Mesenchymal stem cell (in vitro differentiated cells and primary cell): ENCODE measurements around the gene TP73.

Source experiments
- DNase-seq: peaks from one replicate; pipeline ENCODE4 v3.0.0-alpha.2; 2013
- H2AFZ ChIP-seq: one replicate; pipeline ENCODE4 v1.6.1; 2013; ENCODE audit warnings: low read depth, mild to moderate bottlenecking, control low read depth, inconsistent platforms, low read length, moderate library complexity
- H2AK5ac ChIP-seq: 2 replicates; pipeline ENCODE4 v1.6.1; 2013; ENCODE audit warnings: low read length, moderate library complexity, mild to moderate bottlenecking, inconsistent platforms; ENCODE audit not compliant: severe bottlenecking
- H2BK120ac ChIP-seq: one replicate; pipeline ENCODE4 v1.6.1; 2013; ENCODE audit warnings: low read depth, mild to moderate bottlenecking, inconsistent platforms, low read length, moderate library complexity
- H2BK12ac ChIP-seq, 2 experiments: one replicate each; pipeline ENCODE4 v1.6.1; 2013; ENCODE audit warnings: inconsistent platforms in 2 of 2, low read length in 2 of 2, mild to moderate bottlenecking in 2 of 2, moderate library complexity in 2 of 2, control low read depth in 1 of 2
- H2BK15ac ChIP-seq: one replicate; pipeline ENCODE4 v1.6.1; 2013; ENCODE audit warnings: mild to moderate bottlenecking, low read depth, inconsistent platforms; ENCODE audit not compliant: poor library complexity, severe bottlenecking
- H2BK5ac ChIP-seq: 2 replicates; pipeline ENCODE4 v1.6.1; 2013; ENCODE audit warnings: low read depth, mild to moderate bottlenecking, low read length, control low read depth, inconsistent platforms; ENCODE audit not compliant: poor library complexity, severe bottlenecking
- H3K14ac ChIP-seq, 2 experiments: one replicate each; pipeline ENCODE4 v1.6.1; 2013; ENCODE audit warnings: inconsistent platforms in 2 of 2, low read length in 2 of 2, control low read depth in 1 of 2, mild to moderate bottlenecking in 1 of 2, moderate library complexity in 1 of 2
- H3K18ac ChIP-seq, 2 experiments: one replicate each; pipeline ENCODE4 v1.6.1; 2013; ENCODE audit warnings: inconsistent platforms in 2 of 2, low read length in 2 of 2, control low read depth in 1 of 2, low read depth in 1 of 2, mild to moderate bottlenecking in 1 of 2
- H3K23ac ChIP-seq, 2 experiments: one replicate each; pipeline ENCODE4 v1.6.1; 2013; ENCODE audit warnings: inconsistent platforms in 2 of 2, low read length in 2 of 2, mild to moderate bottlenecking in 2 of 2, moderate library complexity in 2 of 2, control low read depth in 1 of 2
- H3K27ac ChIP-seq: 2 replicates; pipeline ENCODE4 v1.5.1; 2013; ENCODE audit warnings: mild to moderate bottlenecking, moderate library complexity, low read length, control low read depth, inconsistent platforms; ENCODE audit not compliant: poor library complexity, severe bottlenecking
- H3K27me3 ChIP-seq, 2 experiments: 2 replicates each; pipeline versions ENCODE4 v1.6.1 to v1.7.0; 2013; ENCODE audit warnings: low read length in 2 of 2, mild to moderate bottlenecking in 2 of 2, moderate library complexity in 2 of 2, control low read depth in 1 of 2, inconsistent platforms in 1 of 2; ENCODE audit not compliant: control insufficient read depth in 1 of 2, insufficient read depth in 1 of 2
- H3K36me3 ChIP-seq, 2 experiments: 2 replicates each; pipeline versions ENCODE4 v1.6.1 to v1.7.0; 2013; ENCODE audit warnings: low read length in 2 of 2, control low read depth in 1 of 2, inconsistent platforms in 1 of 2, low read depth in 1 of 2, mild to moderate bottlenecking in 1 of 2; ENCODE audit not compliant: insufficient read depth in 2 of 2, control insufficient read depth in 1 of 2
- H3K4ac ChIP-seq, 2 experiments: one replicate each; pipeline ENCODE4 v1.6.1; 2013; ENCODE audit warnings: inconsistent platforms in 2 of 2, low read length in 2 of 2, mild to moderate bottlenecking in 2 of 2, moderate library complexity in 2 of 2, control low read depth in 1 of 2, low read depth in 1 of 2
- H3K4me1 ChIP-seq: 2 replicates; pipeline ENCODE4 v1.6.1; 2013; ENCODE audit warnings: low read depth, low read length, control low read depth; ENCODE audit not compliant: control insufficient read depth, insufficient read depth
- H3K4me2 ChIP-seq: 2 replicates; pipeline ENCODE4 v1.6.1; 2013; ENCODE audit warnings: low read length, mild to moderate bottlenecking, inconsistent platforms; ENCODE audit not compliant: poor library complexity, severe bottlenecking
- H3K4me3 ChIP-seq, 2 experiments: 2 replicates each; pipeline versions ENCODE4 v1.5.1 to v1.7.0; 2013; ENCODE audit warnings: low read length in 2 of 2, mild to moderate bottlenecking in 2 of 2, control low read depth in 1 of 2, low read depth in 1 of 2; ENCODE audit not compliant: insufficient read depth in 1 of 2
- H3K79me1 ChIP-seq: replicated peaks from 2 replicates; pipeline ENCODE4 v1.6.1; 2013; ENCODE audit warnings: mild to moderate bottlenecking, control low read depth, low read length, inconsistent platforms; ENCODE audit not compliant: poor library complexity, severe bottlenecking
- H3K9ac ChIP-seq: 2 replicates; pipeline ENCODE4 v1.7.0; 2013; ENCODE audit warnings: mild to moderate bottlenecking, low read length, moderate library complexity
- H3K9me3 ChIP-seq: 2 replicates; pipeline ENCODE4 v1.7.0; 2013; ENCODE audit warnings: mild to moderate bottlenecking, low read length; ENCODE audit not compliant: control insufficient read depth
- H4K8ac ChIP-seq: one replicate; pipeline ENCODE4 v1.6.1; 2013; ENCODE audit warnings: inconsistent platforms, mild to moderate bottlenecking, low read length, moderate library complexity
- H4K91ac ChIP-seq: one replicate; pipeline ENCODE4 v1.6.1; 2013; ENCODE audit warnings: mild to moderate bottlenecking, low read length, inconsistent platforms
- WGBS: methylation state at CpG from one replicate; pipeline ENCODE4 v1.1.7; 2013; ENCODE audit warnings: mixed read lengths; 5-methylcytosine and 5-hydroxymethylcytosine counted together

Gene TP73

GRCh38 chr1:3762873-3763228 lies 110.5 kb downstream of the TP73 start:
- H3K4me2 ChIP-seq, result no peak overlapping the region
- no peak overlapping the region for H4K91ac ChIP-seq
- no peak overlapping the region for H3K9ac ChIP-seq
- no peaks in the 10 kb centered on the region for H3K36me3 ChIP-seq
- H2BK5ac ChIP-seq, result no peak overlapping the region
- DNase-seq, result no peak
- H3K4me1 ChIP-seq, result no peaks in the 10 kb centered on the region
- H3K18ac ChIP-seq, result no peak overlapping the region
- WGBS, result 90% methylated on average over 12 of the region's 12 CpGs
- peaks cover 5 to 54% of the 10 kb centered on the region in 2 experiments for H3K27me3 ChIP-seq
- peaks cover 7% of the 10 kb centered on the region for H3K9me3 ChIP-seq
- no peak overlapping the region for H2BK15ac ChIP-seq
- no peak overlapping the region for H2AK5ac ChIP-seq
- no peak overlapping the region for H3K4me3 ChIP-seq
- H2BK12ac ChIP-seq, result no peak overlapping the region
- H3K27ac ChIP-seq, result no peak overlapping the region
- H3K79me1 ChIP-seq, result no peaks in the 10 kb centered on the region
- H3K4ac ChIP-seq, result no peak overlapping the region
- H3K23ac ChIP-seq, result no peak overlapping the region
- H4K8ac ChIP-seq, result no peak overlapping the region
- H3K14ac ChIP-seq, result no peak overlapping the region
- H2BK120ac ChIP-seq, result no peak overlapping the region
- no peak overlapping the region for H2AFZ ChIP-seq

GRCh38 chr1:3763351-3764125 lies 111.2 kb downstream of the TP73 start:
- WGBS, result 91% methylated on average over 31 of the region's 31 CpGs
- Histone ChIP-seq H3K23ac (no peak overlapping the region), H2BK12ac (no peak overlapping the region), H3K4me1 (no peaks in the 10 kb centered on the region), H3K27ac (no peak overlapping the region), H4K91ac (peak overlapping the region; percentile 18), H3K27me3 (peaks cover 5 to 59% of the 10 kb centered on the region in 2 experiments), H3K4me2 (no peak overlapping the region), H2BK120ac (no peak overlapping the region), H2BK5ac (no peak overlapping the region), H3K14ac (no peak overlapping the region), H3K79me1 (no peaks in the 10 kb centered on the region), H3K4me3 (no peak overlapping the region), H2BK15ac (peak overlapping the region; percentile 2), H3K36me3 (no peaks in the 10 kb centered on the region), H3K9me3 (peaks cover 7% of the 10 kb centered on the region), H2AFZ (no peak overlapping the region), H3K18ac (no peak overlapping the region), H2AK5ac (no peak overlapping the region), H4K8ac (no peak overlapping the region), H3K9ac (no peak overlapping the region), H3K4ac (no peak overlapping the region)
- DNase-seq, result no peak

- no peaks in the 10 kb centered on the region for H3K9me3 ChIP-seq
- no peak overlapping the region for H2BK120ac ChIP-seq
- H3K4me3 ChIP-seq, result no peak overlapping the region
- peak overlapping the region; percentile 28 for H4K91ac ChIP-seq
- H3K18ac ChIP-seq, result no peak overlapping the region
- H3K79me1 ChIP-seq, result no peaks in the 10 kb centered on the region
- H2BK12ac ChIP-seq, result no peak overlapping the region
- no peak overlapping the region for H2AFZ ChIP-seq
- H3K36me3 ChIP-seq, result no peaks in the 10 kb centered on the region
- no peak overlapping the region for H3K14ac ChIP-seq
- H3K4ac ChIP-seq, result no peak overlapping the region
- no peak overlapping the region for H3K27ac ChIP-seq
- H3K4me1 ChIP-seq, result peaks cover 13% of the 10 kb centered on the region
- no peak overlapping the region for H3K9ac ChIP-seq
- H3K23ac ChIP-seq, result no peak overlapping the region
- no peak overlapping the region for H4K8ac ChIP-seq
- 95% methylated on average over 17 of the region's 17 CpGs for WGBS
- H2BK15ac ChIP-seq, result no peak overlapping the region
- H3K4me2 ChIP-seq, result no peak overlapping the region
- H2AK5ac ChIP-seq, result no peak overlapping the region
- peaks cover 8 to 75% of the 10 kb centered on the region in 2 experiments for H3K27me3 ChIP-seq
- no peak overlapping the region for H2BK5ac ChIP-seq
- DNase-seq, result no peak
These were observed 115.1 kb downstream of the TP73 start for GRCh38 chr1:3767328-3767925.

GRCh38 chr1:3768811-3769390 lies 116.6 kb downstream of the TP73 start:
- Histone ChIP-seq H2BK12ac (no peak overlapping the region), H3K27me3 (peaks cover 8 to 62% of the 10 kb centered on the region in 2 experiments)
- 93% methylated on average over 22 of the region's 22 CpGs for WGBS

More at GRCh38 chr1:3768811-3769390, 116.6 kb downstream of the TP73 start:
- H3K23ac ChIP-seq, result no peak overlapping the region
- H3K4ac ChIP-seq, result no peak overlapping the region
- H3K27ac ChIP-seq, result no peak overlapping the region
- no peak overlapping the region for H2BK15ac ChIP-seq
- no peak overlapping the region for H3K14ac ChIP-seq
- no peak overlapping the region for H4K8ac ChIP-seq
- no peak overlapping the region for H2AK5ac ChIP-seq
- no peak overlapping the region for H3K18ac ChIP-seq
- no peak overlapping the region for H3K4me3 ChIP-seq
- H3K36me3 ChIP-seq, result no peaks in the 10 kb centered on the region
- H4K91ac ChIP-seq, result no peak overlapping the region
- no peak overlapping the region for H3K4me2 ChIP-seq
- H3K4me1 ChIP-seq, result peaks cover 26% of the 10 kb centered on the region
- no peak for DNase-seq
- no peaks in the 10 kb centered on the region for H3K79me1 ChIP-seq
- H2BK5ac ChIP-seq, result no peak overlapping the region
- no peak overlapping the region for H2AFZ ChIP-seq
- H3K9me3 ChIP-seq, result no peaks in the 10 kb centered on the region
- H3K9ac ChIP-seq, result no peak overlapping the region
- H2BK120ac ChIP-seq, result no peak overlapping the region
